GM12892 (cell line): ENCODE data around the gene KHK.

Source experiments
- POLR2A ChIP-seq: IDR thresholded peaks from 2 replicates; pipeline ENCODE4 v1.6.1; 2011; ENCODE audit warnings: low read depth, low read length, control low read depth
- POLR2AphosphoS5 ChIP-seq: IDR thresholded peaks from 2 replicates; pipeline ENCODE4 v1.6.1; 2011; ENCODE audit warnings: low read depth, low read length, control low read depth
- TAF1 ChIP-seq: IDR thresholded peaks from 2 replicates; pipeline ENCODE4 v1.6.1; 2011; ENCODE audit warnings: low read depth, mild to moderate bottlenecking, control low read depth, low read length, borderline replicate concordance

GRCh38 chr2:27083410-27084296 lies 2.9 kb upstream of the KHK start:
- no peak for TF ChIP-seq POLR2A
- no peak for TF ChIP-seq POLR2AphosphoS5
- TF ChIP-seq TAF1, result no peak
